ENCODE data around the gene PATL2.
"Not testable (repeated sequence)": the region's sequence is repeated elsewhere in the genome, so short reads cannot be mapped to it uniquely, and the experiment has no call there.

- TF ChIP-seq CTCF, POLR2A (IDR thresholded peaks at IDR 0.05): not testable (repeated sequence)
Measured at GRCh38 chr15:44720000-44720435, 8.9 kb upstream of the PATL2 start.

Data from vagina (tissue), 2 donors.